ENCODE data around the gene NPAS1. TPM values are rescaled to one million over a fixed set of nuclear protein-coding genes. Genes with fewer than 3 reads are reported as not detected.

NPAS1 gene
- total and polyA plus RNA-seq, 2 experiments from 2014 or later = 0.23 to 4.5 TPM

- WGBS (ENCODE audit: low lambda C conversion rate, missing lambda C conversion rate) = 55% methylated on average over 14 of the region's 14 CpGs
- Histone ChIP-seq H3K27me3 (peaks cover 63% of the 10 kb centered on the region), H3K4me1 (ENCODE audit: insufficient read depth) (peaks cover 18% of the 10 kb centered on the region)
These were observed 2.5 kb downstream of the NPAS1 start for GRCh38 chr19:47022140-47022536.

GRCh38 chr19:47022541-47023447, 3.2 kb downstream of the NPAS1 start:
- DNase-seq (ENCODE audit: low spot score) = no peak
- Histone ChIP-seq H3K27ac (no peak overlapping the region), H3K9me2 (replicated peaks; ENCODE audit: insufficient read depth) (no peaks in the 10 kb centered on the region), H2AFZ (no peak overlapping the region), H3K79me2 (no peaks in the 10 kb centered on the region), H3K4me3 (no peak overlapping the region), H3K27me3 (peaks cover 67% of the 10 kb centered on the region), H3K4me1 (ENCODE audit: insufficient read depth) (peaks cover 18% of the 10 kb centered on the region), H3K9me3 (ENCODE audit: low read depth) (no peaks in the 10 kb centered on the region), H3K36me3 (replicated peaks; ENCODE audit: insufficient read depth, low read depth) (no peaks in the 10 kb centered on the region), H3K4me2 (peak overlapping the region; percentile 44), H4K20me1 (ENCODE audit: insufficient read depth, poor library complexity, severe bottlenecking) (no peaks in the 10 kb centered on the region)
- TF ChIP-seq EZH2phosphoT487 (IDR thresholded peaks at IDR 0.05; ENCODE audit: low read depth, severe bottlenecking, unreplicated experiment) = peak; percentile 25
- TF ChIP-seq EZH2 (IDR thresholded peaks at IDR 0.05; ENCODE audit: borderline replicate concordance) = peak; percentile 76
- no peak for TF ChIP-seq CTCF (IDR thresholded peaks at IDR 0.05; ENCODE audit: poor library complexity)
- WGBS (ENCODE audit: low lambda C conversion rate, missing lambda C conversion rate) = 12% methylated on average over 31 of the region's 33 CpGs

More at GRCh38 chr19:47022140-47022536, 2.5 kb downstream of the NPAS1 start:
- no peak overlapping the region for H3K27ac ChIP-seq
- H2AFZ ChIP-seq = no peak overlapping the region
- no peaks in the 10 kb centered on the region for H3K9me3 ChIP-seq (ENCODE audit: low read depth)
- no peaks in the 10 kb centered on the region for H4K20me1 ChIP-seq (ENCODE audit: insufficient read depth, poor library complexity, severe bottlenecking)
- H3K4me2 ChIP-seq = no peak overlapping the region
- H3K9me2 ChIP-seq (replicated peaks; ENCODE audit: insufficient read depth) = no peaks in the 10 kb centered on the region
- peak; percentile 3 for DNase-seq (ENCODE audit: low spot score)
- H3K79me2 ChIP-seq = no peaks in the 10 kb centered on the region
- H3K4me3 ChIP-seq = no peak overlapping the region
- no peaks in the 10 kb centered on the region for H3K36me3 ChIP-seq (replicated peaks; ENCODE audit: insufficient read depth, low read depth)
- TF ChIP-seq CTCF (IDR thresholded peaks at IDR 0.05; ENCODE audit: poor library complexity) (no peak), EZH2phosphoT487 (IDR thresholded peaks at IDR 0.05; ENCODE audit: low read depth, severe bottlenecking, unreplicated experiment) (no peak), EZH2 (IDR thresholded peaks at IDR 0.05; ENCODE audit: borderline replicate concordance) (no peak)

- H4K20me1 ChIP-seq (ENCODE audit: insufficient read depth, poor library complexity, severe bottlenecking) = no peaks in the 10 kb centered on the region
- H3K4me3 ChIP-seq = no peak overlapping the region
- H3K9me2 ChIP-seq (replicated peaks; ENCODE audit: insufficient read depth) = no peaks in the 10 kb centered on the region
- H3K79me2 ChIP-seq = no peaks in the 10 kb centered on the region
- 60% methylated on average over 5 of the region's 7 CpGs for WGBS (ENCODE audit: low lambda C conversion rate, missing lambda C conversion rate)
- H3K4me1 ChIP-seq (ENCODE audit: insufficient read depth) = peaks cover 18% of the 10 kb centered on the region
- no peak for TF ChIP-seq EZH2 (IDR thresholded peaks at IDR 0.05; ENCODE audit: borderline replicate concordance)
- H2AFZ ChIP-seq = no peak overlapping the region
- no peak overlapping the region for H3K27ac ChIP-seq
- no peaks in the 10 kb centered on the region for H3K9me3 ChIP-seq (ENCODE audit: low read depth)
- peak; percentile 4 for DNase-seq (ENCODE audit: low spot score)
- H3K4me2 ChIP-seq = no peak overlapping the region
- H3K36me3 ChIP-seq (replicated peaks; ENCODE audit: insufficient read depth, low read depth) = no peaks in the 10 kb centered on the region
- peaks cover 73% of the 10 kb centered on the region for H3K27me3 ChIP-seq
These were observed 3.8 kb downstream of the NPAS1 start for GRCh38 chr19:47023448-47023794.

GRCh38 chr19:47024502-47024901, 4.9 kb downstream of the NPAS1 start:
- Histone ChIP-seq H3K27ac (no peak overlapping the region), H3K4me3 (no peak overlapping the region), H4K20me1 (ENCODE audit: insufficient read depth, poor library complexity, severe bottlenecking) (no peaks in the 10 kb centered on the region), H2AFZ (no peak overlapping the region), H3K27me3 (peaks cover 70% of the 10 kb centered on the region), H3K79me2 (no peaks in the 10 kb centered on the region), H3K36me3 (replicated peaks; ENCODE audit: insufficient read depth, low read depth) (no peaks in the 10 kb centered on the region), H3K4me1 (ENCODE audit: insufficient read depth) (peaks cover 18% of the 10 kb centered on the region), H3K4me2 (no peak overlapping the region), H3K9me3 (ENCODE audit: low read depth) (no peaks in the 10 kb centered on the region), H3K9me2 (replicated peaks; ENCODE audit: insufficient read depth) (no peaks in the 10 kb centered on the region)
- 75% methylated on average over 5 of the region's 5 CpGs for WGBS (ENCODE audit: low lambda C conversion rate, missing lambda C conversion rate)
- no peak for DNase-seq (ENCODE audit: low spot score)
- TF ChIP-seq EZH2 (IDR thresholded peaks at IDR 0.05; ENCODE audit: borderline replicate concordance) (no peak), CTCF (IDR thresholded peaks at IDR 0.05; ENCODE audit: poor library complexity) (no peak), EZH2phosphoT487 (IDR thresholded peaks at IDR 0.05; ENCODE audit: low read depth, severe bottlenecking, unreplicated experiment) (no peak)
